Panc1 (cell line): ENCODE measurements around the gene P2RY8. TPM values are rescaled to one million over a fixed set of nuclear protein-coding genes. Genes with fewer than 3 reads are reported as not detected.

Experiments
- ATAC-seq: fragments of 200-7000 bp; cut with Tn5 transposase; 2 replicates; pipeline ENCODE4 v1.9.1; 2020; ENCODE audit warnings: mild to moderate bottlenecking, moderate library complexity
- BruUV-seq: library from RNA; stranded (reverse); fragments of 400-500 nt; replicated peaks from 2 replicates; lab custom pipeline; 2021; lab: Mats Ljungman, UMichigan
- CTCF ChIA-PET: fragments of 300-600 bp; sonication (Branson Sonifier 250); formaldehyde crosslinking; loops from one replicate; lab custom pipeline; 2022; ENCODE audit warnings: antibody characterized with exemption; lab: Charles Lee
- POLR2A ChIA-PET: fragments of 300-600 bp; sonication (Branson Sonifier 250); formaldehyde crosslinking; loops from one replicate; lab custom pipeline; 2022; ENCODE audit warnings: antibody characterized with exemption; lab: Charles Lee
- DNase-seq: peaks from one replicate; pipeline ENCODE4 v3.0.0-alpha.2; 2010; ENCODE audit warnings: low read depth, low spot score
- H3K27ac ChIP-seq: 2 replicates; pipeline ENCODE4 v1.5.1; 2011; ENCODE audit warnings: mild to moderate bottlenecking, low read length, inconsistent platforms
- H3K27me3 ChIP-seq: fragments of 200-500 bp; sonication (Bioruptor generic); 2 replicates; pipeline ENCODE4 v1.6.0; 2014; ENCODE audit warnings: low read length, inconsistent platforms; ENCODE audit not compliant: control insufficient read depth, insufficient read depth
- H3K36me3 ChIP-seq: fragments of 200-500 bp; sonication (Bioruptor generic); 2 replicates; pipeline ENCODE4 v1.5.1; 2014; ENCODE audit warnings: inconsistent platforms, mild to moderate bottlenecking, low read length, moderate library complexity; ENCODE audit not compliant: control insufficient read depth, insufficient read depth
- H3K4me1 ChIP-seq: 2 replicates; pipeline ENCODE4 v1.5.1; 2011; ENCODE audit warnings: inconsistent platforms, mild to moderate bottlenecking, low read length, moderate library complexity; ENCODE audit not compliant: control insufficient read depth, insufficient read depth
- H3K4me3 ChIP-seq, 2 experiments: 2 replicates each; pipeline ENCODE4 v1.5.1; 2011 to 2012; ENCODE audit warnings: low read depth in 2 of 2, low read length in 2 of 2, mild to moderate bottlenecking in 2 of 2, inconsistent platforms in 1 of 2, moderate library complexity in 1 of 2
- H3K9me3 ChIP-seq: fragments of 200-500 bp; sonication (Bioruptor generic); 2 replicates; pipeline ENCODE4 v1.5.1; 2014; ENCODE audit warnings: low read depth, mild to moderate bottlenecking, inconsistent platforms, low read length, moderate library complexity; ENCODE audit not compliant: control insufficient read depth, insufficient read depth
- CTCF ChIP-seq: fragments of 450-650 bp; IDR thresholded peaks from 2 replicates; pipeline ENCODE4 v1.5.1; 2017; ENCODE audit warnings: mild to moderate bottlenecking
- POLR2AphosphoS5 ChIP-seq: IDR thresholded peaks from 2 replicates; pipeline ENCODE4 v1.6.1; 2012; ENCODE audit warnings: mild to moderate bottlenecking, low read depth, low read length, moderate library complexity
- REST ChIP-seq, 2 experiments: IDR thresholded peaks; 2 replicates each; pipeline ENCODE4 v1.6.1; 2011 to 2012; ENCODE audit warnings: low read depth in 2 of 2, control low read depth in 1 of 2, low read length in 1 of 2, mild to moderate bottlenecking in 1 of 2, moderate library complexity in 1 of 2; ENCODE audit not compliant: insufficient read depth in 1 of 2
- SIN3A ChIP-seq: IDR thresholded peaks from 2 replicates; pipeline ENCODE4 v1.6.1; 2012; ENCODE audit warnings: low read depth, mild to moderate bottlenecking, low read length, moderate library complexity, borderline replicate concordance; ENCODE audit not compliant: insufficient read depth
- TCF7L2 ChIP-seq: IDR thresholded peaks from 2 replicates; pipeline ENCODE4 v1.6.1; 2011; ENCODE audit warnings: mild to moderate bottlenecking, low read depth, low read length, inconsistent platforms
- in situ Hi-C: cut with HindIII; loops from 2 replicates; pipeline ENCODE4 v1.10.0; 2016; ENCODE audit warnings: low sequenced_read_pairs, low pct_unique_long_range_greater_than_20kb
- intact Hi-C: fragments of 100-400 bp; cut with micrococcal nuclease; formaldehyde crosslinking; loops from one replicate; pipeline ENCODE4 v1.10.0; 2022; ENCODE audit not compliant: unreplicated experiment
- total RNA-seq: library from RNA; stranded (reverse); gene quantifications from one replicate; pipeline ENCODE4 v1.2.1, GENCODE V29; 2021; ENCODE audit not compliant: unreplicated experiment

Gene P2RY8
- total RNA-seq, 1 experiment from 2014 or later, result 0.18 TPM

GRCh38 chrX:1526565-1526964, 10.4 kb downstream of the P2RY8 start:
- Histone ChIP-seq H3K27ac (no peak overlapping the region), H3K4me3 (no peak overlapping the region), H3K27me3 (no peaks in the 10 kb centered on the region), H3K4me1 (no peaks in the 10 kb centered on the region), H3K9me3 (no peaks in the 10 kb centered on the region), H3K36me3 (no peaks in the 10 kb centered on the region)
- ATAC-seq, result no peak
- no TSS peak for BruUV-seq
- ChIA-PET POLR2A (no interaction called here), CTCF (no interaction called here)
- DNase-seq, result no peak
- in situ Hi-C loops, result no loop called here
- intact Hi-C loops, result no loop called here
- TF ChIP-seq REST (IDR thresholded peaks at IDR 0.05; ENCODE audit: insufficient read depth in 1 of 2, low read depth in 2 of 2, low read length in 1 of 2), result no peak
- TF ChIP-seq CTCF, result no peak
- TF ChIP-seq TCF7L2, result no peak
- no peak for TF ChIP-seq POLR2AphosphoS5
- no peak for TF ChIP-seq SIN3A

GRCh38 chrX:1525583-1526355, 11.2 kb downstream of the P2RY8 start:
- H3K9me3 ChIP-seq, result no peaks in the 10 kb centered on the region
- no peaks in the 10 kb centered on the region for H3K27me3 ChIP-seq
- ATAC-seq, result no peak
- no peak for DNase-seq
- ChIA-PET CTCF (no interaction called here), POLR2A (no interaction called here)
- no peaks in the 10 kb centered on the region for H3K4me1 ChIP-seq
- H3K27ac ChIP-seq, result no peak overlapping the region
- no TSS peak for BruUV-seq
- in situ Hi-C loops (no loop called here), intact Hi-C loops (no loop called here)
- TF ChIP-seq POLR2AphosphoS5 (no peak), SIN3A (no peak), CTCF (no peak), REST (IDR thresholded peaks at IDR 0.05; ENCODE audit: insufficient read depth in 1 of 2, low read depth in 2 of 2, low read length in 1 of 2) (no peak), TCF7L2 (no peak)
- H3K4me3 ChIP-seq, result no peak overlapping the region
- no peaks in the 10 kb centered on the region for H3K36me3 ChIP-seq
